Smooth muscle cell (in vitro differentiated cells): ENCODE results near the gene CHN1. TPM values are rescaled to one million over a fixed set of nuclear protein-coding genes. Genes with fewer than 3 reads are reported as not detected.

Experiments
- DNase-seq: peaks from one replicate; lab custom pipeline; 2025; ENCODE audit not compliant: unreplicated experiment; lab: John Stamatoyannopoulos, UW
- H2AFZ ChIP-seq: fragments of 200-600 bp; sonication (generic); 2 replicates; pipeline ENCODE4 v1.6.0; 2016; ENCODE audit warnings: antibody characterized with exemption, low read depth, mild to moderate bottlenecking
- H3F3A ChIP-seq: fragments of 200-600 bp; sonication (generic); 2 replicates; pipeline ENCODE4 v1.6.0; 2017; ENCODE audit warnings: antibody characterized with exemption, low read depth
- H3K27ac ChIP-seq: fragments of 200-600 bp; sonication (generic); 2 replicates; pipeline ENCODE4 v1.5.1; 2016; ENCODE audit warnings: low read depth, mild to moderate bottlenecking
- H3K27me3 ChIP-seq: fragments of 200-600 bp; sonication (generic); 2 replicates; pipeline ENCODE4 v1.6.1; 2016; ENCODE audit warnings: low read depth, mild to moderate bottlenecking
- H3K36me3 ChIP-seq: fragments of 200-600 bp; sonication (generic); 2 replicates; pipeline ENCODE4 v1.5.1; 2016; ENCODE audit warnings: low read depth
- H3K4me1 ChIP-seq: fragments of 200-600 bp; sonication (generic); 2 replicates; pipeline ENCODE4 v1.5.1; 2016; ENCODE audit warnings: low read depth
- H3K4me2 ChIP-seq: fragments of 200-600 bp; sonication (generic); 2 replicates; pipeline ENCODE4 v1.6.0; 2016; ENCODE audit warnings: mild to moderate bottlenecking
- H3K4me3 ChIP-seq: fragments of 200-600 bp; sonication (generic); 2 replicates; pipeline ENCODE4 v1.5.1; 2016; ENCODE audit warnings: mild to moderate bottlenecking
- H3K79me2 ChIP-seq: fragments of 200-600 bp; sonication (generic); 2 replicates; pipeline ENCODE4 v1.6.0; 2016; ENCODE audit warnings: low read depth, mild to moderate bottlenecking
- H3K9ac ChIP-seq: fragments of 200-600 bp; sonication (generic); 2 replicates; pipeline ENCODE4 v1.6.0; 2016; ENCODE audit warnings: low read depth
- H3K9me3 ChIP-seq: fragments of 200-600 bp; sonication (generic); replicated peaks from 2 replicates; pipeline ENCODE4 v1.5.1; 2016; ENCODE audit warnings: low read depth
- H4K20me1 ChIP-seq: fragments of 200-600 bp; sonication (generic); 2 replicates; pipeline ENCODE4 v1.6.0; 2016; ENCODE audit warnings: low read depth
- CTCF ChIP-seq: fragments of 200-600 bp; sonication (generic); IDR thresholded peaks from 2 replicates; pipeline ENCODE4 v1.5.1; 2017; ENCODE audit warnings: borderline replicate concordance, mild to moderate bottlenecking, antibody characterized with exemption; ENCODE audit not compliant: insufficient read depth, poor library complexity, severe bottlenecking
- WGBS: methylation state at CpG from one replicate; pipeline ENCODE4 v1.1.7; 2016; ENCODE audit warnings: low lambda C conversion rate; 5-methylcytosine and 5-hydroxymethylcytosine counted together
- polyA plus RNA-seq: library from polyadenylated mRNA; unstranded; fragments of >200 nt; fragmentation: Nextera tagmentation; extraction: Ambion mirVana; gene quantifications from 2 replicates; pipeline ENCODE4 v1.2.1, GENCODE V29; 2016
- total RNA-seq: library from RNA; depleted of rRNA; stranded (reverse); fragments of >200 nt; gene quantifications from 2 replicates; pipeline ENCODE4 v1.2.3, GENCODE V29; 2014

Gene CHN1
- total and polyA plus RNA-seq, 2 experiments from 2014 or later = 33.5 to 44.8 TPM

GRCh38 chr2:174965551-174965950 lies 39.6 kb downstream of the CHN1 start:
- Histone ChIP-seq H3K4me2 (peak overlapping the region; percentile 12), H3K36me3 (no peaks in the 10 kb centered on the region), H3K27me3 (no peaks in the 10 kb centered on the region), H3K9ac (no peak overlapping the region), H3K4me1 (peaks cover 56% of the 10 kb centered on the region), H3K9me3 (no peaks in the 10 kb centered on the region), H3K4me3 (no peak overlapping the region), H4K20me1 (no peaks in the 10 kb centered on the region), H3F3A (peaks cover 3% of the 10 kb centered on the region), H2AFZ (peak overlapping the region; percentile 95), H3K27ac (no peak overlapping the region), H3K79me2 (no peaks in the 10 kb centered on the region)
- DNase-seq = no peak
- no peak for TF ChIP-seq CTCF
- 94% methylated on average over 3 of the region's 3 CpGs for WGBS

GRCh38 chr2:174964404-174964803 lies 40.8 kb downstream of the CHN1 start:
- TF ChIP-seq CTCF = no peak
- Histone ChIP-seq H2AFZ (peak overlapping the region; percentile 72), H4K20me1 (no peaks in the 10 kb centered on the region), H3K9ac (no peak overlapping the region), H3K27ac (no peak overlapping the region), H3K36me3 (no peaks in the 10 kb centered on the region), H3K4me2 (peak overlapping the region; percentile 72), H3K27me3 (no peaks in the 10 kb centered on the region), H3K4me1 (peaks cover 56% of the 10 kb centered on the region), H3K79me2 (no peaks in the 10 kb centered on the region), H3F3A (peaks cover 3% of the 10 kb centered on the region), H3K9me3 (no peaks in the 10 kb centered on the region), H3K4me3 (no peak overlapping the region)
- DNase-seq = no peak
- WGBS = 55% methylated on average over 2 of the region's 2 CpGs

GRCh38 chr2:174963437-174964400 lies 41.5 kb downstream of the CHN1 start:
- peaks cover 3% of the 10 kb centered on the region for H3F3A ChIP-seq
- H3K9ac ChIP-seq = no peak overlapping the region
- TF ChIP-seq CTCF = no peak
- no peaks in the 10 kb centered on the region for H3K36me3 ChIP-seq
- peak overlapping the region; percentile 25 for H3K27ac ChIP-seq
- H3K9me3 ChIP-seq = no peaks in the 10 kb centered on the region
- H3K4me1 ChIP-seq = peaks cover 56% of the 10 kb centered on the region
- DNase-seq = no peak
- H3K4me3 ChIP-seq = no peak overlapping the region
- no peaks in the 10 kb centered on the region for H4K20me1 ChIP-seq
- H3K4me2 ChIP-seq = peak overlapping the region; percentile 72
- no peaks in the 10 kb centered on the region for H3K27me3 ChIP-seq
- H2AFZ ChIP-seq = peak overlapping the region; percentile 72
- no peaks in the 10 kb centered on the region for H3K79me2 ChIP-seq
- WGBS = 72% methylated on average over 7 of the region's 7 CpGs
